ENCODE measurements around the gene CD37.
"Not testable (repeated sequence)": the region's sequence is repeated elsewhere in the genome, so short reads cannot be mapped to it uniquely, and the experiment has no call there.

DNA sequence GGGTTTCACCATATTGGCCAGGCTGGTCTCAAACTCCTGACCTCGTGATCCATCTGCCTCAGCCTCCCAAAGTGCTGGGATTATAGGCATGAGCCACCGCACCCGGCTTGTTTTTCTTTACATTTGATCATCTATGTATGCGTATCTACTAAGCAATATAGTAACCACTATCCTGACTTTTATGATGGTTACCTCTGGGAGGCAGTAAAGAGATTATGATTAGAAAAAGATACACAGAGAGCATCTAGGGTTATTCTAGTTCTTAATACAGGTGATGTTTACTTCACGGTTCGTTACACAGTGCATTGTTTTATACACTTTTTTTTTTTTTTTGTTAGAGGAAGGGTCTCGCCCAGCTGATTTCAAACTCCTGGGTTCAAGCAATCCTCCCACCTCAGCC is 28.5 kb upstream of the CD37 start:
- TF ChIP-seq, protein P1, sequence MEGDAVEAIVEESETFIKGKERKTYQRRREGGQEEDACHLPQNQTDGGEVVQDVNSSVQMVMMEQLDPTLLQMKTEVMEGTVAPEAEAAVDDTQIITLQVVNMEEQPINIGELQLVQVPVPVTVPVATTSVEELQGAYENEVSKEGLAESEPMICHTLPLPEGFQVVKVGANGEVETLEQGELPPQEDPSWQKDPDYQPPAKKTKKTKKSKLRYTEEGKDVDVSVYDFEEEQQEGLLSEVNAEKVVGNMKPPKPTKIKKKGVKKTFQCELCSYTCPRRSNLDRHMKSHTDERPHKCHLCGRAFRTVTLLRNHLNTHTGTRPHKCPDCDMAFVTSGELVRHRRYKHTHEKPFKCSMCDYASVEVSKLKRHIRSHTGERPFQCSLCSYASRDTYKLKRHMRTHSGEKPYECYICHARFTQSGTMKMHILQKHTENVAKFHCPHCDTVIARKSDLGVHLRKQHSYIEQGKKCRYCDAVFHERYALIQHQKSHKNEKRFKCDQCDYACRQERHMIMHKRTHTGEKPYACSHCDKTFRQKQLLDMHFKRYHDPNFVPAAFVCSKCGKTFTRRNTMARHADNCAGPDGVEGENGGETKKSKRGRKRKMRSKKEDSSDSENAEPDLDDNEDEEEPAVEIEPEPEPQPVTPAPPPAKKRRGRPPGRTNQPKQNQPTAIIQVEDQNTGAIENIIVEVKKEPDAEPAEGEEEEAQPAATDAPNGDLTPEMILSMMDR (IDR thresholded peaks at IDR 0.05), result not testable (repeated sequence)
- not testable (repeated sequence) for TF ChIP-seq POLR2A (IDR thresholded peaks at IDR 0.05)
